ENCODE data around the gene ABCA13. TPM values are rescaled to one million over a fixed set of nuclear protein-coding genes. Genes with fewer than 3 reads are reported as not detected.
A peak's percentile ranks its signal among the peaks of the same experiment; 100 is the strongest.

Gene ABCA13
- total RNA-seq, 1 donor from 2014 or later, result 0.60 TPM

GRCh38 chr7:48511080-48511479, 339.8 kb downstream of the ABCA13 start:
- peaks cover 20% of the 10 kb centered on the region for H3K4me1 Mint-ChIP-seq (ENCODE audit: unreplicated experiment)
- no peak for TF ChIP-seq CTCF (conservative IDR thresholded peaks at IDR 0.05)
- H3K27ac Mint-ChIP-seq, result no peak overlapping the region
- peaks cover 13% of the 10 kb centered on the region for H3K27me3 Mint-ChIP-seq
- no peaks in the 10 kb centered on the region for H3K9me3 Mint-ChIP-seq
- no peaks in the 10 kb centered on the region for H3K36me3 Mint-ChIP-seq
- peak overlapping the region; percentile 67 for H3K4me3 Mint-ChIP-seq
- no peak for DNase-seq (ENCODE audit: extremely low spot score, unreplicated experiment)

DNA sequence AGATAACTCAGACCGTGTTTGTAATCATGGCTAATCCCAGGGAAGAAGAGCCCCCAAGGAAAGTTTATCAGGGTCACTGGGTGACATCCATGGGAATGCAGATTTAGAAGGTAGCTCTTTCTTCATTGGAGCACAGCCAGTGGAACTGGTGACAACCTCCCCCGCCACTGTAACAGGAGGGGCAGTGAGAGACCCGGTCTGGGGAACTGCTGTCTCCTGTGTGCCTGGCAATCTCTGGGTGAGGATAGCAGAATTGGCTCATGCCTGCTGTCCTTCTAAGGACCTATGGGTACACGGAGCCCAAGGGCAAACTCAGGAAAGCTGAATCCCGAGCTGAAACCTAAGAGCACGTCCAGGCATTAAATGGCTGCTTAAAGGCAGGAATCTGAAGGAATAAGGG, 341.6 kb downstream of the ABCA13 start:
- H3K27ac Mint-ChIP-seq, result no peak overlapping the region
- H3K4me1 Mint-ChIP-seq (ENCODE audit: unreplicated experiment), result peaks cover 20% of the 10 kb centered on the region
- no peaks in the 10 kb centered on the region for H3K36me3 Mint-ChIP-seq
- H3K27me3 Mint-ChIP-seq, result peaks cover 13% of the 10 kb centered on the region
- H3K4me3 Mint-ChIP-seq, result no peak overlapping the region
- TF ChIP-seq CTCF (conservative IDR thresholded peaks at IDR 0.05), result no peak
- DNase-seq (ENCODE audit: extremely low spot score, unreplicated experiment), result no peak
- H3K9me3 Mint-ChIP-seq, result no peaks in the 10 kb centered on the region

GRCh38 chr7:48515171-48515570, 343.9 kb downstream of the ABCA13 start:
- no peak overlapping the region for H3K27ac Mint-ChIP-seq
- H3K36me3 Mint-ChIP-seq, result no peaks in the 10 kb centered on the region
- H3K4me3 Mint-ChIP-seq, result no peak overlapping the region
- H3K9me3 Mint-ChIP-seq, result no peaks in the 10 kb centered on the region
- peaks cover 10% of the 10 kb centered on the region for H3K27me3 Mint-ChIP-seq
- peaks cover 20% of the 10 kb centered on the region for H3K4me1 Mint-ChIP-seq (ENCODE audit: unreplicated experiment)
- no peak for TF ChIP-seq CTCF (conservative IDR thresholded peaks at IDR 0.05)
- no peak for DNase-seq (ENCODE audit: extremely low spot score, unreplicated experiment)

DNA sequence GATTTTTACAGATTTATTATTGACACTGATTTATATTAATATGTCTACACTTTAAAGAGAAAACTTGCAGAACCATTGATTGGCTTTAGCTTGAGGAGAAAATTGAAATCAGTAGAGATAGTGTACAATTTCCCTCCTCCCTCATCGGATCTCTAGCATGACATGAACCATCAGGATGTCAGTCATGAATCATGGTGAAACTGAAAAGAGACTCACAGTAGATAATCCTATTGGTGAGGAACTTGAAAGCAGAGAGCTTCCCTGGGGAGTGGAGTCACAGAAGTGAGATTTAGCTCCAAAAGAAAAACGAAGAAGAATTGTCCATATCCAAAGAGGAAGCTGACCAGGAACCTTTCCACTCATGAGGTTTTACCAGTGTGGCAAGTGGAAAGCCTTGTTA, 346.8 kb downstream of the ABCA13 start:
- Mint-ChIP-seq H3K27ac (no peak overlapping the region), H3K27me3 (no peaks in the 10 kb centered on the region), H3K4me1 (ENCODE audit: unreplicated experiment) (peaks cover 5% of the 10 kb centered on the region), H3K9me3 (no peaks in the 10 kb centered on the region), H3K36me3 (no peaks in the 10 kb centered on the region), H3K4me3 (no peak overlapping the region)
- no peak for DNase-seq (ENCODE audit: extremely low spot score, unreplicated experiment)
- TF ChIP-seq CTCF (conservative IDR thresholded peaks at IDR 0.05), result no peak

DNA sequence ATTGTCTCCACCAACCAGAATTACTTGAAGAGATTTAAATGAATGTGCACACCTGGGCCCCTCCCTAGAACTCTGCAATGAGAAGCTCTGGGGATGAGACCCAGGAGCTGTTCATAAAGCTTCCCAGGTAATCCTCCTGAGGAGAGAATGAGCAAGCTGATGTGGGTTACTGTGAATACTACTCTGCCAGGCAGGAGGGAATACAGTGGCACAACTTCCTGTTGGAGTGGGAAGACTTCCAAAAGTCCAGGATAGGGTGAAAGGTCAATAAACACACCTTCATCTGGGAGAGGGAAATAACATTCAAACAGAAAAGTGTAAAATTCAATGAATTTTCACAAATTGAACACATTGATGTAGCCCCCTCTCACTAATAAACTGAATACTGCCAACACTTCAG, 351.4 kb downstream of the ABCA13 start:
- no peak overlapping the region for H3K4me3 Mint-ChIP-seq
- H3K36me3 Mint-ChIP-seq, result no peaks in the 10 kb centered on the region
- no peak for DNase-seq (ENCODE audit: extremely low spot score, unreplicated experiment)
- no peaks in the 10 kb centered on the region for H3K9me3 Mint-ChIP-seq
- H3K27ac Mint-ChIP-seq, result no peak overlapping the region
- TF ChIP-seq CTCF (conservative IDR thresholded peaks at IDR 0.05), result no peak
- H3K27me3 Mint-ChIP-seq, result no peaks in the 10 kb centered on the region
- peaks cover 6% of the 10 kb centered on the region for H3K4me1 Mint-ChIP-seq (ENCODE audit: unreplicated experiment)

All from type B pancreatic cell (in vitro differentiated cells).